MM.1S (cell line): ENCODE results near the gene LIMS1.

Source experiments
- CTCF ChIP-seq: fragments of 300-600 bp; sonication (generic); IDR thresholded peaks from 2 replicates; pipeline ENCODE4 v1.5.1; 2016; ENCODE audit warnings: antibody characterized with exemption, low read length, mixed read lengths
- EZH2 ChIP-seq: fragments of 300-600 bp; sonication (generic); optimal IDR thresholded peaks from 2 replicates; pipeline ENCODE3; 2017; ENCODE audit warnings: low read depth, mild to moderate bottlenecking, antibody characterized with exemption, low read length, mixed read lengths
- EZH2phosphoT487 ChIP-seq: fragments of 300-600 bp; sonication (generic); IDR thresholded peaks from 2 replicates; pipeline ENCODE4 v1.6.1; 2018; ENCODE audit warnings: antibody characterized with exemption, low read length

GRCh38 chr2:108588070-108588668, 53.9 kb downstream of the LIMS1 start:
- TF ChIP-seq CTCF = no peak
- TF ChIP-seq EZH2phosphoT487 = no peak
- no peak for TF ChIP-seq EZH2
